ENCODE measurements around the gene TESMIN. TPM values are rescaled to one million over a fixed set of nuclear protein-coding genes. Genes with fewer than 3 reads are reported as not detected.

TESMIN gene
- total and polyA plus RNA-seq, 2 of the 4 experiments (the other 2 are of a cell fraction): 0.90 to 2.2 TPM

DNA sequence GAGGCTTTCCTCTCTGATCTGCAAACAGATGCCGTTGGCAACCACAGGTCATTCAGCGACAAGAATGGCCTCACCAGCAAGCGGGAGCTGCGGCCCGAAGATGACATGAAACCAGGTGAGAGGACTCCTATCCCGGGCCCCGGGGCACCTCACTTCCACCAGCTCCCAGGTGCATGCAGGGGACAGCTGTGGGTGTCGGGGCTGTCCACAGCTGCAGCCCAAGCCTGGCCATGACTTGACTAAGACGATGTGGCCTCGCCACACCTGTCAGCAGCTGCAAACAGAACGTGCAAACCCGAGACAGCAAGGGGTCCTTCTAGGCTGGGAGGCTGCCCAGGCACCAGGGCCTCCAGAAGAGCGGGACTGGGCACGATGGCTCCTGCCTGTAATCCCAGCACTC, 63.3 kb downstream of the TESMIN start:
- H2BK5ac ChIP-seq (ENCODE audit: low read depth, low read length, poor library complexity, severe bottlenecking): no peak overlapping the region
- ChIA-PET POLR2A (ENCODE audit: unreplicated experiment) (no interaction called here), CTCF (no interaction called here)
- no peak overlapping the region for H4K5ac ChIP-seq (ENCODE audit: low read depth, low read length)
- in situ Hi-C loops (cut with MboI; ENCODE audit: low sequenced_read_pairs) (no loop called here), intact Hi-C loops (cut with micrococcal nuclease) (no loop called here), dilution Hi-C loops (cut with HindIII; ENCODE audit: low sequenced_read_pairs, unreplicated experiment) (no loop called here)
- H3K14ac ChIP-seq (replicated peaks; ENCODE audit: low read depth, low read length): no peak overlapping the region
- H3K23ac ChIP-seq (ENCODE audit: low read depth, low read length): no peak overlapping the region
- no peak overlapping the region for H3K56ac ChIP-seq (ENCODE audit: extremely low read depth, insufficient read depth, low read length)
- no peak overlapping the region for H4K91ac ChIP-seq (ENCODE audit: insufficient read depth, low read depth, low read length)
- no peak overlapping the region for H2AK9ac ChIP-seq (replicated peaks; ENCODE audit: low read depth, low read length, poor library complexity)
- no TSS peak for BruUV-seq (replicated peaks)
- H3K27ac ChIP-seq (ENCODE audit: insufficient read depth, low read length): no peak overlapping the region
- H2AK5ac ChIP-seq (ENCODE audit: low read depth, low read length): no peak overlapping the region
- H3K36me3 ChIP-seq (ENCODE audit: control insufficient read depth, insufficient read depth, low read length): no peaks in the 10 kb centered on the region
- DNase-seq (no peak), ATAC-seq (ENCODE audit: low read depth) (no peak)
- H3K79me1 ChIP-seq (ENCODE audit: low read depth in 1 of 2, low read length in 2 of 2): no peaks in the 10 kb centered on the region
- TF ChIP-seq POLR2A (IDR thresholded peaks at IDR 0.05; ENCODE audit: low read depth, low read length) (no peak), BHLHE40 (IDR thresholded peaks at IDR 0.05; ENCODE audit: low read depth, low read length) (no peak), MAZ (IDR thresholded peaks at IDR 0.05; ENCODE audit: borderline replicate concordance, low read depth, low read length) (no peak), RAD21 (IDR thresholded peaks at IDR 0.05; ENCODE audit: low read length) (no peak), MAFK (IDR thresholded peaks at IDR 0.05; ENCODE audit: low read depth, low read length) (no peak), RCOR1 (IDR thresholded peaks at IDR 0.05; ENCODE audit: insufficient replicate concordance, low read length) (no peak), CHD1 (IDR thresholded peaks at IDR 0.05; ENCODE audit: low read depth, low read length) (no peak), CEBPB (IDR thresholded peaks at IDR 0.05; ENCODE audit: low read depth, low read length) (no peak), FOS (IDR thresholded peaks at IDR 0.05; ENCODE audit: low read depth, low read length) (no peak), MXI1 (IDR thresholded peaks at IDR 0.05; ENCODE audit: borderline replicate concordance, low read depth, low read length) (no peak), RFX5 (IDR thresholded peaks at IDR 0.05; ENCODE audit: low read depth, low read length) (no peak), NFE2L2 (IDR thresholded peaks at IDR 0.05; ENCODE audit: low read depth, low read length) (no peak), SMC3 (IDR thresholded peaks at IDR 0.05; ENCODE audit: low read depth, low read length) (no peak)
- TF ChIP-seq, protein P1, sequence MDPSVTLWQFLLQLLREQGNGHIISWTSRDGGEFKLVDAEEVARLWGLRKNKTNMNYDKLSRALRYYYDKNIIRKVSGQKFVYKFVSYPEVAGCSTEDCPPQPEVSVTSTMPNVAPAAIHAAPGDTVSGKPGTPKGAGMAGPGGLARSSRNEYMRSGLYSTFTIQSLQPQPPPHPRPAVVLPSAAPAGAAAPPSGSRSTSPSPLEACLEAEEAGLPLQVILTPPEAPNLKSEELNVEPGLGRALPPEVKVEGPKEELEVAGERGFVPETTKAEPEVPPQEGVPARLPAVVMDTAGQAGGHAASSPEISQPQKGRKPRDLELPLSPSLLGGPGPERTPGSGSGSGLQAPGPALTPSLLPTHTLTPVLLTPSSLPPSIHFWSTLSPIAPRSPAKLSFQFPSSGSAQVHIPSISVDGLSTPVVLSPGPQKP (IDR thresholded peaks at IDR 0.05; ENCODE audit: borderline replicate concordance, low read depth, low read length): no peak
- TF ChIP-seq, protein P2, sequence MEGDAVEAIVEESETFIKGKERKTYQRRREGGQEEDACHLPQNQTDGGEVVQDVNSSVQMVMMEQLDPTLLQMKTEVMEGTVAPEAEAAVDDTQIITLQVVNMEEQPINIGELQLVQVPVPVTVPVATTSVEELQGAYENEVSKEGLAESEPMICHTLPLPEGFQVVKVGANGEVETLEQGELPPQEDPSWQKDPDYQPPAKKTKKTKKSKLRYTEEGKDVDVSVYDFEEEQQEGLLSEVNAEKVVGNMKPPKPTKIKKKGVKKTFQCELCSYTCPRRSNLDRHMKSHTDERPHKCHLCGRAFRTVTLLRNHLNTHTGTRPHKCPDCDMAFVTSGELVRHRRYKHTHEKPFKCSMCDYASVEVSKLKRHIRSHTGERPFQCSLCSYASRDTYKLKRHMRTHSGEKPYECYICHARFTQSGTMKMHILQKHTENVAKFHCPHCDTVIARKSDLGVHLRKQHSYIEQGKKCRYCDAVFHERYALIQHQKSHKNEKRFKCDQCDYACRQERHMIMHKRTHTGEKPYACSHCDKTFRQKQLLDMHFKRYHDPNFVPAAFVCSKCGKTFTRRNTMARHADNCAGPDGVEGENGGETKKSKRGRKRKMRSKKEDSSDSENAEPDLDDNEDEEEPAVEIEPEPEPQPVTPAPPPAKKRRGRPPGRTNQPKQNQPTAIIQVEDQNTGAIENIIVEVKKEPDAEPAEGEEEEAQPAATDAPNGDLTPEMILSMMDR (conservative IDR thresholded peaks at IDR 0.05; ENCODE audit: low read depth, low read length): no peak
- TF ChIP-seq, protein P3, sequence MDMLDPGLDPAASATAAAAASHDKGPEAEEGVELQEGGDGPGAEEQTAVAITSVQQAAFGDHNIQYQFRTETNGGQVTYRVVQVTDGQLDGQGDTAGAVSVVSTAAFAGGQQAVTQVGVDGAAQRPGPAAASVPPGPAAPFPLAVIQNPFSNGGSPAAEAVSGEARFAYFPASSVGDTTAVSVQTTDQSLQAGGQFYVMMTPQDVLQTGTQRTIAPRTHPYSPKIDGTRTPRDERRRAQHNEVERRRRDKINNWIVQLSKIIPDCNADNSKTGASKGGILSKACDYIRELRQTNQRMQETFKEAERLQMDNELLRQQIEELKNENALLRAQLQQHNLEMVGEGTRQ (IDR thresholded peaks at IDR 0.05; ENCODE audit: low read depth, low read length): no peak
- H3K4me3 ChIP-seq (ENCODE audit: insufficient read depth, low read depth, low read length): no peak overlapping the region
- no peaks in the 10 kb centered on the region for H3K4me1 ChIP-seq (ENCODE audit: control insufficient read depth, insufficient read depth, low read length)
- no peak overlapping the region for H3K18ac ChIP-seq (ENCODE audit: low read depth, low read length)
- no peaks in the 10 kb centered on the region; the same call in 1 of the 2 replicates for H3K9me1 ChIP-seq (ENCODE audit: insufficient read depth, low read length)
- H3K27me3 ChIP-seq (ENCODE audit: control insufficient read depth, insufficient read depth, low read length): peaks cover 59% of the 10 kb centered on the region
- no peak overlapping the region for H2AFZ ChIP-seq (replicated peaks; ENCODE audit: low read length, poor library complexity)
- 94% methylated on average over 9 of the region's 14 CpGs; no CpG with 5 or more reads in 1 of the 2 experiments for WGBS, 2 experiments (ENCODE audit: extremely low coverage in 2 of 2, insufficient read length in 1 of 2)
- H3K4me2 ChIP-seq (ENCODE audit: low read depth, low read length): no peak overlapping the region
- H2BK120ac ChIP-seq (ENCODE audit: low read depth, low read length): no peak overlapping the region
- no peak overlapping the region for H3K4ac ChIP-seq (ENCODE audit: low read depth, low read length)
- no peak overlapping the region for H2BK15ac ChIP-seq (ENCODE audit: low read depth, low read length)
- no peaks in the 10 kb centered on the region for H3K9me3 ChIP-seq (ENCODE audit: control insufficient read depth, insufficient read depth, low read length)
- no peak overlapping the region for H4K8ac ChIP-seq (ENCODE audit: low read depth in 2 of 2, low read length in 2 of 2)
- no peak overlapping the region for H2BK20ac ChIP-seq (ENCODE audit: low read depth, low read length)
- H3K9ac ChIP-seq (ENCODE audit: low read depth, low read length): no peak overlapping the region
- H4K20me1 ChIP-seq (ENCODE audit: insufficient read depth, low read length): no peaks in the 10 kb centered on the region; the same call in 1 of the 2 replicates

Measured in IMR-90 (cell line).